Heart left ventricle (tissue), 16 donors: ENCODE results near the gene PKP3. TPM values are rescaled to one million over a fixed set of nuclear protein-coding genes. Genes with fewer than 3 reads are reported as not detected.

ENCODE experiments used
- ATAC-seq, 4 donors: fragments of 200-7000 bp; cut with Tn5 transposase; one replicate each; pipeline ENCODE4 v1.9.1; 2020 to 2022; ENCODE audit warnings: moderate library complexity in 4 of 4, mild to moderate bottlenecking in 3 of 4, moderate number of reproducible peaks in 1 of 4
- DNase-seq, 5 donors: peaks; one replicate each; pipeline ENCODE4 v3.0.0-alpha.2; 2020
- H3K27ac ChIP-seq, 12 donors: fragments of 200-600 bp; sonication (generic) in 4 of 12; one replicate each; pipeline versions ENCODE4 v1.5.0 to v1.8.0; 2016 to 2022; ENCODE audit warnings: mild to moderate bottlenecking in 2 of 12
- H3K27me3 ChIP-seq, 9 donors: fragments of 200-600 bp; sonication (generic) in 2 of 9; one replicate each; pipeline versions ENCODE4 v1.5.1 to v1.8.0; 2016 to 2022; ENCODE audit warnings: mild to moderate bottlenecking in 3 of 9
- H3K36me3 ChIP-seq, 9 donors: fragments of 200-600 bp; sonication (generic) in 2 of 9; one replicate each; pipeline versions ENCODE4 v1.5.0 to v1.8.0; 2018 to 2022; ENCODE audit warnings: mild to moderate bottlenecking in 2 of 9
- H3K4me1 ChIP-seq, 12 donors: fragments of 200-600 bp; sonication (generic) in 4 of 12; one replicate each; pipeline versions ENCODE4 v1.5.0 to v1.8.0; 2016 to 2022; ENCODE audit warnings: mild to moderate bottlenecking in 3 of 12
- H3K4me3 ChIP-seq, 12 donors: fragments of 200-600 bp; sonication (generic) in 4 of 12; one replicate each; pipeline versions ENCODE4 v1.5.0 to v1.8.0; 2017 to 2022; ENCODE audit warnings: mild to moderate bottlenecking in 9 of 12, moderate library complexity in 4 of 12
- H3K9me3 ChIP-seq, 12 donors: fragments of 200-600 bp; sonication (generic) in 4 of 12; one replicate each; pipeline versions ENCODE4 v1.5.0 to v1.8.0; 2016 to 2022; ENCODE audit warnings: mild to moderate bottlenecking in 1 of 12
- POLR2A ChIP-seq, 2 donors: fragments of 450-650 bp; IDR thresholded peaks; one replicate each; pipeline ENCODE4 v1.6.1; 2017; ENCODE audit warnings: antibody characterized with exemption in 2 of 2, mild to moderate bottlenecking in 2 of 2, moderate library complexity in 2 of 2
- WGBS, 4 donors: extraction: QIAGEN DNeasy Blood & Tissue Kit in 2 of 4; methylation state at CpG; one replicate each; pipeline versions ENCODE4 v1.1.5 to v1.1.7; 2013 to 2018; 5-methylcytosine and 5-hydroxymethylcytosine counted together
- intact Hi-C, 10 donors: fragments of 100-400 bp; cut with DNase I; formaldehyde crosslinking; loops; one replicate each; pipeline versions ENCODE4 v1.11.1 to v1.14.2; 2022
- polyA plus RNA-seq, 2 donors: library from polyadenylated mRNA; stranded (reverse); fragments of 200-250 nt; gene quantifications; one replicate each; pipeline ENCODE4 v1.2.3, GENCODE V29; 2013
- total RNA-seq, 9 donors: library from RNA; depleted of rRNA in 2 of 9; stranded (reverse); fragments of >200 nt in 2 of 9; fragmentation: NEBNext Ultra II Directional in 3 of 9; extraction: Animal tissue kit (Norgen Biotek cat#: 25700) in 3 of 9; gene quantifications; one replicate each; pipeline versions ENCODE4 v1.1.0 to v1.2.4, GENCODE V29; 2016 to 2023
- TF ChIP-seq, protein P1 (sequence below), 12 donors: fragments of 200-600 bp; sonication (generic) in 4 of 12; IDR thresholded peaks; one replicate each; pipeline versions ENCODE4 v1.5.0 to v1.8.0; 2018 to 2022; ENCODE audit warnings: antibody characterized with exemption in 12 of 12, mild to moderate bottlenecking in 5 of 12
- donor health status: ischemic (EF 13 %, LVEDD 7.1; RV severe dilation, severe dysfunction).
- donor health status: healthy with polysubstance abuse.
- donor health status: DM: no; HTN: yes; CAD: no.
- donor health status: DM: no; HTN: no; CAD: no.
- donor health status: ischemic (EF 25% LVEDD 6.9; RV normal size, moderate dysfunction).
- donor health status: ischemic (EF 25% LVEDD 5.7; RV mildly dilated, moderate dysfunction).
- donor health status: healthy.
- donor health status: DM: yes; HTN: yes; CAD: no.
- donor health status: ischemic (EF 35%, LVEDD 5.7; RV mildly dilated, moderate dysfunction).
- donor health status: nonischemic (EF 11% LVEDD 7.7; RV severe dilation, severe dysfunction).
- donor health status: DM: yes; HTN: yes; CAD: no.
- donor health status: PGD.
- donor health status: ischemic (EF 29% LVEDD 5.4; RV normal size, mild dysfunction).
- donor health status: nonischemic (EF 23%, LVEDD 6.1; RV moderate dilation, normal function).

The PKP3 gene
- total and polyA plus RNA-seq, 11 donors, result 0.15 to 2.0 (median 0.61) TPM

DNA sequence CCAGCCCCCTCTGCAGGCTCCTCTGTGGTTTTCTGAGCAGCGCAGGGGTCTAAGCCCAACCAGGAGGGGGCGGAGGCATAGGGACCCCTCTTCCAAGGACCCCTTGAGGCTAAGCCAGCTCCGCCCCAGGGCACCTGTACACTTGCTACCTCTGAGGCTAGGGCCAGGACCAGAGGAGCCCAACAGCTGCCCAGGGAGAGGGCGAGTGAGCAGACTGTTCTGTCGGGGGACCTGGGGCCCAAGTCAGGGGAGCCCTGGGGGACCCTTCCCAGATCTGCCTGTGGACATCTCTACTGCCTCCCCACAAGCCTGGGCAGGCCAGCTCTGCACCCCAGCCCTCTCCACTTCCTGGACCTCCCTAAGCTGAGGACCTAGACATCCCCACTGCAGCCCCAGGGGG lies 23.0 kb upstream of the PKP3 start:
- no peak for TF ChIP-seq POLR2A (IDR thresholded peaks at IDR 0.05)
- TF ChIP-seq, protein P1, sequence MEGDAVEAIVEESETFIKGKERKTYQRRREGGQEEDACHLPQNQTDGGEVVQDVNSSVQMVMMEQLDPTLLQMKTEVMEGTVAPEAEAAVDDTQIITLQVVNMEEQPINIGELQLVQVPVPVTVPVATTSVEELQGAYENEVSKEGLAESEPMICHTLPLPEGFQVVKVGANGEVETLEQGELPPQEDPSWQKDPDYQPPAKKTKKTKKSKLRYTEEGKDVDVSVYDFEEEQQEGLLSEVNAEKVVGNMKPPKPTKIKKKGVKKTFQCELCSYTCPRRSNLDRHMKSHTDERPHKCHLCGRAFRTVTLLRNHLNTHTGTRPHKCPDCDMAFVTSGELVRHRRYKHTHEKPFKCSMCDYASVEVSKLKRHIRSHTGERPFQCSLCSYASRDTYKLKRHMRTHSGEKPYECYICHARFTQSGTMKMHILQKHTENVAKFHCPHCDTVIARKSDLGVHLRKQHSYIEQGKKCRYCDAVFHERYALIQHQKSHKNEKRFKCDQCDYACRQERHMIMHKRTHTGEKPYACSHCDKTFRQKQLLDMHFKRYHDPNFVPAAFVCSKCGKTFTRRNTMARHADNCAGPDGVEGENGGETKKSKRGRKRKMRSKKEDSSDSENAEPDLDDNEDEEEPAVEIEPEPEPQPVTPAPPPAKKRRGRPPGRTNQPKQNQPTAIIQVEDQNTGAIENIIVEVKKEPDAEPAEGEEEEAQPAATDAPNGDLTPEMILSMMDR (IDR thresholded peaks at IDR 0.05), result no peak
- peaks cover 0 to 12% (median 6%) of the 10 kb centered on the region in 12 donors for H3K4me1 ChIP-seq
- 87 to 96% (median 88%) methylated on average over 3 to 5 of the region's 5 CpGs for WGBS, 4 donors
- intact Hi-C loops, result loop anchor here in 2 of 10 donors (10.0 kb wide), 2 partner anchors 96 to 116 kb away; partner anchors contain the start of gene NLRP6 (in 1 of the 2)
- peaks cover 11 to 45% (median 28%) of the 10 kb centered on the region in 9 donors for H3K27me3 ChIP-seq
- no peaks in the 10 kb centered on the region for H3K9me3 ChIP-seq
- H3K27ac ChIP-seq, result no peak overlapping the region
- H3K4me3 ChIP-seq, result no peak overlapping the region
- DNase-seq (peak in 2 of 5 donors; percentile 22 to 45), ATAC-seq (no peak)
- no peaks in the 10 kb centered on the region for H3K36me3 ChIP-seq

DNA sequence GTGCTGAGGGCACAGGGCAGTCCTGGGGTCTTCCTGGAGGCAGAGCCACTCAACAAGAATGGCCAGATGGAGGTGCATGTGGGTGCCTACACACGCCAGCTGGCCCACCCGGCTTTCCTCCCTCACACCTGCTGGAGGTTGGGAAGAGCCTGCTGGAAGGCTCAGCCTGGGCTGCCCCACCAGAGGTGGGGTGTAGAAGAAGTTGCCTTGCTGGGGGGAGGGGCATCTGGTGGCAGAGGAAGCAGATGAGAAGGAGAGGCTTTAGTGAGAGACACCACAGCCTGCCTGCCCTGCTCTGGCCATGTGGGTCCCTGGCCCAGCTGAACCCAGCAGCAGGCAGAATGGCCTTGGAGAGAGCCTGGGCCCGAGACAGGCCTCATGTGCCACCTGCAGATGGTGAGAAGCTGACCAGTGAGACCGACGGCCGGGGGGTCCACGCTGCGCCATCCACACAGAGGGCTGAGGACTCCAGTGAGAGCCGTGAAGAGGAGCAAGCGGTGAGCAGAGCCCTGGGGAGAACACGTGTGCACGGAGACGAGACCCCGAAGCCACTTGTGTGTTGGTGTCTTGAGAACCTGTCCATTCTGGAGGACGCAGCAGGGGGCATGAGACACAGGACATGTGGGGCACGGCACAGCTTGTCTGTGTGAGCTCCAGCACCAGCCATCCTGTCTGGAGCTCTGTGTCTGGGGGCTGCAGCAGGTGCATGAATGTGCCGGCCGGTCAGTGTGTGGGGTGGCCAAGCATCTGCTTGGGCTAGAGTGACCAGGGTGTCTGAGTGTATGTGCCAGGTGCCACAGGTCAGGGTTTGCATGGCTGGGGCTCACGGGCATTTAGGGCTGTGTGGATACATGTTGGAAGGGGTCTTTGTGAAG lies 22.1 kb upstream of the PKP3 start:
- intact Hi-C loops, result loop anchor here in 2 of 10 donors (10.0 kb wide), 2 partner anchors 97 to 117 kb away; partner anchors contain the start of gene NLRP6 (in 1 of the 2)
- Histone ChIP-seq H3K27ac (no peak overlapping the region), H3K36me3 (no peaks in the 10 kb centered on the region), H3K4me3 (no peak overlapping the region), H3K4me1 (peaks cover 0 to 12% (median 6%) of the 10 kb centered on the region in 12 donors), H3K27me3 (peaks cover 11 to 37% (median 23%) of the 10 kb centered on the region in 9 donors), H3K9me3 (no peaks in the 10 kb centered on the region)
- ATAC-seq, result peak in 1 of 4 donors; percentile 9
- TF ChIP-seq, protein P1 (IDR thresholded peaks at IDR 0.05), result no peak
- TF ChIP-seq POLR2A (IDR thresholded peaks at IDR 0.05), result no peak
- 77 to 86% (median 86%) methylated on average over 18 to 19 of the region's 19 CpGs for WGBS, 4 donors
- DNase-seq, result peak in 1 of 5 donors; percentile 58

DNA sequence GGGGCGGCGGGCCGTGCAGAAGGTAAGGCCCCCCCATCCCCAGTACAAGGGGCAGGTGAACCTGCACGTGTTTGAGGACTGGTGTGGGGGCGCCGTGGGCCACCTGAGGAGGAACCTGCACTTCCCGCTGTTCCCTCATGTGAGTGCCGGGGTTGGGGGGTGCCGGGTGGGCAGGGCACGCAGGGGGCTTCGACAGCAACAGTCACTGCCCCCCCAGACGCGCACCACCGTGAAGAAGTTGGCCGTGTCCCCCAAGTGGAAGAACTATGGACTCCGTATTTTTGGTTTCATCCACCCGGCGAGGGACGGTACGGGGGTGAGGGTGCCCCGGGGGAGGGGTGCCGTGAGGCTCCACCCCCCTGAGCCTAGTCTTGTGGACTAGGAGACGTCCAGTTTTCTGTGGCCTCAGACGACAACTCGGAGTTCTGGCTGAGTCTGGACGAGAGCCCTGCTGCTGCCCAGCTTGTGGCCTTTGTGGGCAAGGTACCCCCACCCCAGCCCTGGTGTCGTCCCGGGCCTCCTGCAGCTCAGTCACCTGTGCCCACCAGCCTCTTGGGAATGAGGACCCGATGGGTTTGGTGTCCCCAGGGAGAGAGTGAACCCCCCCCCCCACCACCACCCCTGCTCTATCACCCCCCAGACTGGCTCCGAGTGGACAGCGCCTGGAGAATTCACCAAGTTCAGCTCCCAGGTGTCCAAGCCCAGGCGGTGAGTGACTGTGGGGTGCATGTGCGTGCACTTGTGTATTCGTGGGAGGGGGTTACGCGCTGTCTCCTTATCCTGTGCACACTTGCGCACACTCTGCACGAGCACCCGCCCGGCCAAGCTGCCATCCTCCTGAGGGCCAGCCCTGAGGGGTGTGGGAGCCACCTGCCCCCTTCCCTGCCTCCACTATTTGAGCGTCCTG lies 20.9 kb upstream of the PKP3 start:
- H3K4me1 ChIP-seq, result peaks cover 0 to 12% (median 6%) of the 10 kb centered on the region in 12 donors
- H3K36me3 ChIP-seq, result no peaks in the 10 kb centered on the region
- H3K27me3 ChIP-seq, result peaks cover 4 to 27% (median 14%) of the 10 kb centered on the region in 9 donors
- intact Hi-C loops, result loop anchor here in 2 of 10 donors (10.0 kb wide), 2 partner anchors 98 to 118 kb away; partner anchors contain the start of gene NLRP6 (in 1 of the 2)
- DNase-seq, result peak in 1 of 5 donors; percentile 62
- 84 to 87% (median 85%) methylated on average over 23 to 41 of the region's 41 CpGs for WGBS, 4 donors
- H3K4me3 ChIP-seq, result no peak overlapping the region
- TF ChIP-seq, protein P1 (IDR thresholded peaks at IDR 0.05), result no peak
- no peak for TF ChIP-seq POLR2A (IDR thresholded peaks at IDR 0.05)
- ATAC-seq, result no peak
- H3K9me3 ChIP-seq, result no peaks in the 10 kb centered on the region
- H3K27ac ChIP-seq, result no peak overlapping the region
